Measurements from ENCODE around the gene ODAD2.

DNA sequence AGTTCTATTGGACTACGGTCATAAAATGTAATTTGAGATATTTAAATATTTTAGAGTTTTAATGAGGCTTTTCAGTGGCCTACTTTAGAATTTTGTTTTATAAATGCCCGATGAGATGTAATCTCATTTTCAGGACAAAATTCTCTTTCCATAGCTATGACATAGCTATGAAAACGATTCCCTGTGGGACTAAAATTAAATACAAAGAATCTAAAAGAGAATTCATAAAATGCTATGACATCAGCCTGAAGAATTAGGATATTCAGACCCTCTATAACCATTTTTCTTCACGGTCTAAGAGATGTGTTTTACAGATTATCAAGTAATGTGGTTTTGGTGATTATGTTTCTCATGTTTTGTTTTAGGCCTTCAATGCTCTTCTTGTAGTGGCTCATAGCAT, 48.2 kb upstream of the ODAD2 start:
- TF ChIP-seq, protein P1, sequence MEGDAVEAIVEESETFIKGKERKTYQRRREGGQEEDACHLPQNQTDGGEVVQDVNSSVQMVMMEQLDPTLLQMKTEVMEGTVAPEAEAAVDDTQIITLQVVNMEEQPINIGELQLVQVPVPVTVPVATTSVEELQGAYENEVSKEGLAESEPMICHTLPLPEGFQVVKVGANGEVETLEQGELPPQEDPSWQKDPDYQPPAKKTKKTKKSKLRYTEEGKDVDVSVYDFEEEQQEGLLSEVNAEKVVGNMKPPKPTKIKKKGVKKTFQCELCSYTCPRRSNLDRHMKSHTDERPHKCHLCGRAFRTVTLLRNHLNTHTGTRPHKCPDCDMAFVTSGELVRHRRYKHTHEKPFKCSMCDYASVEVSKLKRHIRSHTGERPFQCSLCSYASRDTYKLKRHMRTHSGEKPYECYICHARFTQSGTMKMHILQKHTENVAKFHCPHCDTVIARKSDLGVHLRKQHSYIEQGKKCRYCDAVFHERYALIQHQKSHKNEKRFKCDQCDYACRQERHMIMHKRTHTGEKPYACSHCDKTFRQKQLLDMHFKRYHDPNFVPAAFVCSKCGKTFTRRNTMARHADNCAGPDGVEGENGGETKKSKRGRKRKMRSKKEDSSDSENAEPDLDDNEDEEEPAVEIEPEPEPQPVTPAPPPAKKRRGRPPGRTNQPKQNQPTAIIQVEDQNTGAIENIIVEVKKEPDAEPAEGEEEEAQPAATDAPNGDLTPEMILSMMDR (IDR thresholded peaks at IDR 0.05): no peak
- TF ChIP-seq POLR2A (IDR thresholded peaks at IDR 0.05; ENCODE audit: low read depth) (no peak), POLR2AphosphoS5 (IDR thresholded peaks at IDR 0.05) (no peak)
